H9 (cell line): ENCODE measurements around the gene PLD1. TPM values are rescaled to one million over a fixed set of nuclear protein-coding genes. Genes with fewer than 3 reads are reported as not detected.

ENCODE experiments used
- DNase-seq: peaks from one replicate; pipeline ENCODE4 v3.0.0-alpha.2; 2017
- H2AFZ ChIP-seq: one replicate; pipeline ENCODE4 v1.6.1; 2013; ENCODE audit warnings: mild to moderate bottlenecking, low read length, control low read depth, moderate library complexity
- H2AK5ac ChIP-seq: 2 replicates; pipeline ENCODE4 v1.6.1; 2013; ENCODE audit warnings: low read length, control low read depth, mixed read lengths; ENCODE audit not compliant: insufficient read length
- H2BK120ac ChIP-seq: one replicate; pipeline ENCODE4 v1.6.1; 2013; ENCODE audit warnings: low read depth, mild to moderate bottlenecking, low read length, control low read depth, inconsistent platforms; ENCODE audit not compliant: poor library complexity, severe bottlenecking
- H2BK12ac ChIP-seq: 2 replicates; pipeline ENCODE4 v1.6.1; 2013; ENCODE audit warnings: low read length, control low read depth, mixed read lengths, low read depth; ENCODE audit not compliant: insufficient read length
- H2BK15ac ChIP-seq: 2 replicates; pipeline ENCODE4 v1.6.1; 2013; ENCODE audit warnings: low read depth, low read length, control low read depth
- H2BK20ac ChIP-seq: one replicate; pipeline ENCODE4 v1.6.1; 2013; ENCODE audit warnings: low read depth, mild to moderate bottlenecking, low read length, control low read depth, inconsistent platforms; ENCODE audit not compliant: poor library complexity, severe bottlenecking
- H2BK5ac ChIP-seq: 2 replicates; pipeline ENCODE4 v1.6.1; 2013; ENCODE audit warnings: low read length, control low read depth, mixed read lengths; ENCODE audit not compliant: insufficient read length
- H3K14ac ChIP-seq: 2 replicates; pipeline ENCODE4 v1.6.1; 2013; ENCODE audit warnings: low read length, control low read depth; ENCODE audit not compliant: insufficient read depth
- H3K18ac ChIP-seq: 2 replicates; pipeline ENCODE4 v1.6.1; 2013; ENCODE audit warnings: low read depth, mild to moderate bottlenecking, mixed read lengths, low read length, control low read depth; ENCODE audit not compliant: insufficient read length
- H3K23ac ChIP-seq: 2 replicates; pipeline ENCODE4 v1.6.1; 2013; ENCODE audit warnings: low read length, control low read depth, mixed read lengths, low read depth; ENCODE audit not compliant: insufficient read length
- H3K23me2 ChIP-seq: 2 replicates; pipeline ENCODE4 v1.6.1; 2013; ENCODE audit warnings: low read depth, mild to moderate bottlenecking, mixed read lengths, low read length, control low read depth; ENCODE audit not compliant: insufficient read length, poor library complexity, severe bottlenecking
- H3K27ac ChIP-seq: 2 replicates; pipeline ENCODE4 v1.5.1; 2013; ENCODE audit warnings: low read length, control low read depth, mixed read lengths, low read depth; ENCODE audit not compliant: insufficient read length
- H3K27me3 ChIP-seq: 2 replicates; pipeline ENCODE4 v1.6.1; 2013; ENCODE audit warnings: low read length, control low read depth, inconsistent platforms; ENCODE audit not compliant: insufficient read depth
- H3K4ac ChIP-seq: 2 replicates; pipeline ENCODE4 v1.6.1; 2013; ENCODE audit warnings: low read depth, mild to moderate bottlenecking, control low read depth, inconsistent platforms, low read length, moderate library complexity
- H3K4me1 ChIP-seq: 2 replicates; pipeline ENCODE4 v1.6.1; 2013; ENCODE audit warnings: low read length, control low read depth, inconsistent platforms; ENCODE audit not compliant: insufficient read depth
- H3K4me2 ChIP-seq: 2 replicates; pipeline ENCODE4 v1.6.1; 2013; ENCODE audit warnings: low read length, control low read depth, mixed read lengths; ENCODE audit not compliant: insufficient read length, insufficient read depth
- H3K56ac ChIP-seq: 2 replicates; pipeline ENCODE4 v1.6.1; 2013; ENCODE audit warnings: low read depth, mild to moderate bottlenecking, mixed read lengths, low read length, control low read depth; ENCODE audit not compliant: insufficient read length
- H3K79me1 ChIP-seq: 2 replicates; pipeline ENCODE4 v1.6.1; 2013; ENCODE audit warnings: low read depth, mild to moderate bottlenecking, moderate library complexity, low read length, control low read depth, inconsistent platforms; ENCODE audit not compliant: insufficient read depth, poor library complexity, severe bottlenecking
- H3K79me2 ChIP-seq: 2 replicates; pipeline ENCODE4 v1.6.1; 2013; ENCODE audit warnings: low read length, control low read depth, inconsistent platforms; ENCODE audit not compliant: insufficient read depth
- H3K9ac ChIP-seq: 2 replicates; pipeline ENCODE4 v1.6.1; 2013; ENCODE audit warnings: low read length, control low read depth, mixed read lengths; ENCODE audit not compliant: insufficient read length; ENCODE audit errors: extremely low read depth
- H3K9me3 ChIP-seq: one replicate; pipeline ENCODE4 v1.6.1; 2013; ENCODE audit warnings: low read depth, low read length, inconsistent platforms; ENCODE audit not compliant: control insufficient read depth
- H3T11ph ChIP-seq: one replicate; pipeline ENCODE4 v1.6.1; 2013; ENCODE audit warnings: mild to moderate bottlenecking, low read length, control low read depth, inconsistent platforms
- H4K20me1 ChIP-seq: one replicate; pipeline ENCODE4 v1.6.1; 2013; ENCODE audit not compliant: control insufficient read depth, insufficient read length, insufficient read depth
- H4K5ac ChIP-seq: 2 replicates; pipeline ENCODE4 v1.6.1; 2013; ENCODE audit warnings: low read depth, mild to moderate bottlenecking, mixed read lengths, low read length, control low read depth; ENCODE audit not compliant: insufficient read length
- H4K8ac ChIP-seq: replicated peaks from 2 replicates; pipeline ENCODE4 v1.6.1; 2013; ENCODE audit warnings: low read length, control low read depth, mixed read lengths, low read depth; ENCODE audit not compliant: insufficient read length
- H4K91ac ChIP-seq: 2 replicates; pipeline ENCODE4 v1.6.1; 2013; ENCODE audit warnings: low read depth, mild to moderate bottlenecking, moderate library complexity, mixed read lengths, low read length, control low read depth; ENCODE audit not compliant: insufficient read length
- H3K27ac Mint-ChIP-seq, 3 experiments: 2 replicates in 2 of 3; 3 replicates in 1 of 3; pipeline ENCODE4 v1.8.0; 2020 to 2021; ENCODE audit warnings: mixed read lengths in 3 of 3, mild to moderate bottlenecking in 1 of 3, moderate library complexity in 1 of 3
- H3K27me3 Mint-ChIP-seq: 2 replicates; pipeline ENCODE4 v1.8.0; 2021; ENCODE audit warnings: low read depth, mild to moderate bottlenecking, moderate library complexity, mixed read lengths
- H3K36me3 Mint-ChIP-seq, 3 experiments: 2 replicates in 2 of 3; 3 replicates in 1 of 3; pipeline ENCODE4 v1.8.0; 2020 to 2021; ENCODE audit warnings: low read depth in 3 of 3, mixed read lengths in 3 of 3; ENCODE audit not compliant: insufficient read depth in 1 of 3
- H3K4me1 Mint-ChIP-seq, 2 experiments: 2 replicates each; pipeline ENCODE4 v1.8.0; 2020; ENCODE audit warnings: mixed read lengths in 2 of 2
- H3K4me3 Mint-ChIP-seq, 2 experiments: 2 replicates in 1 of 2; 3 replicates in 1 of 2; pipeline ENCODE4 v1.8.0; 2020 to 2021; ENCODE audit warnings: mild to moderate bottlenecking in 2 of 2, mixed read lengths in 2 of 2, moderate library complexity in 1 of 2
- H3K9me3 Mint-ChIP-seq, 2 experiments: 2 replicates in 1 of 2; 3 replicates in 1 of 2; pipeline ENCODE4 v1.8.0; 2020; ENCODE audit warnings: mild to moderate bottlenecking in 2 of 2, mixed read lengths in 2 of 2, moderate library complexity in 1 of 2
- CTCF ChIP-seq: fragments of 200-600 bp; sonication (generic); conservative IDR thresholded peaks from 3 replicates; pipeline ENCODE4 v1.8.0; 2021; ENCODE audit warnings: antibody characterized with exemption, mild to moderate bottlenecking
- WGBS: extraction: QIAGEN DNeasy Blood & Tissue Kit; methylation state at CpG from one replicate; pipeline ENCODE4 v1.1.7; 2013; ENCODE audit warnings: missing lambda C conversion rate, low lambda C conversion rate, mixed read lengths; ENCODE audit not compliant: insufficient read length; ENCODE audit errors: extremely low coverage; 5-methylcytosine and 5-hydroxymethylcytosine counted together
- total RNA-seq: library from RNA; stranded (reverse); gene quantifications from 2 replicates; pipeline ENCODE4 v1.2.1, GENCODE V29; 2021

Gene PLD1
- total RNA-seq, 1 experiment from 2014 or later: 1.8 TPM

GRCh38 chr3:171765511-171765887 is 44.8 kb downstream of the PLD1 start:
- H4K8ac ChIP-seq: no peak overlapping the region
- H3K9ac ChIP-seq: no peak overlapping the region
- H3K23ac ChIP-seq: no peak overlapping the region
- H2BK5ac ChIP-seq: no peak overlapping the region
- H2BK15ac ChIP-seq: no peak overlapping the region
- Mint-ChIP-seq H3K4me3 (no peak overlapping the region), H3K27me3 (peaks cover 2% of the 10 kb centered on the region; the same call in 1 of the 2 replicates), H3K27ac (no peak overlapping the region), H3K4me1 (no peaks in the 10 kb centered on the region), H3K36me3 (no peaks in the 10 kb centered on the region), H3K9me3 (no peaks in the 10 kb centered on the region)
- no peak overlapping the region for H3K14ac ChIP-seq
- no peaks in the 10 kb centered on the region for H3K27me3 ChIP-seq
- DNase-seq: no peak
- WGBS: no CpG with 5 or more reads among the region's 5 CpGs
- no peak overlapping the region for H2AK5ac ChIP-seq
- H4K5ac ChIP-seq: no peak overlapping the region
- H3T11ph ChIP-seq: no peak overlapping the region
- H3K79me2 ChIP-seq: no peaks in the 10 kb centered on the region
- no peak overlapping the region for H2AFZ ChIP-seq
- H2BK120ac ChIP-seq: no peak overlapping the region
- no peaks in the 10 kb centered on the region; the same call in 1 of the 2 replicates for H3K4me1 ChIP-seq
- H3K4me2 ChIP-seq: no peak overlapping the region
- H2BK12ac ChIP-seq: no peak overlapping the region
- no peaks in the 10 kb centered on the region for H3K9me3 ChIP-seq
- H2BK20ac ChIP-seq: no peak overlapping the region
- no peaks in the 10 kb centered on the region for H3K23me2 ChIP-seq
- H4K20me1 ChIP-seq: no peaks in the 10 kb centered on the region
- no peaks in the 10 kb centered on the region for H3K79me1 ChIP-seq
- H3K27ac ChIP-seq: no peak overlapping the region
- no peak overlapping the region for H3K56ac ChIP-seq
- no peak for TF ChIP-seq CTCF
- H4K91ac ChIP-seq: no peak overlapping the region
- H3K18ac ChIP-seq: no peak overlapping the region
- no peak overlapping the region for H3K4ac ChIP-seq
